GM18519 (cell line): ENCODE measurements around the gene ZNF691.
"Not testable (repeated sequence)": the region's sequence is repeated elsewhere in the genome, so short reads cannot be mapped to it uniquely, and the experiment has no call there.

Source experiments
- ATAC-seq: cut with Tn5 transposase; IDR thresholded peaks from one replicate; pipeline ENCODE4 v1.9.1; 2021; ENCODE audit warnings: mild to moderate bottlenecking, moderate library complexity; ENCODE audit not compliant: unreplicated experiment, low FRiP score

The ZNF691 gene

GRCh38 chr1:42846257-42847110 is at the start of gene ZNF691:
TSS of gene ZNF691 (plus strand) at chr1:42846613. CDS start at chr1:42849659, 3,046 bp downstream.
- ATAC-seq, result peak; percentile 67

DNA sequence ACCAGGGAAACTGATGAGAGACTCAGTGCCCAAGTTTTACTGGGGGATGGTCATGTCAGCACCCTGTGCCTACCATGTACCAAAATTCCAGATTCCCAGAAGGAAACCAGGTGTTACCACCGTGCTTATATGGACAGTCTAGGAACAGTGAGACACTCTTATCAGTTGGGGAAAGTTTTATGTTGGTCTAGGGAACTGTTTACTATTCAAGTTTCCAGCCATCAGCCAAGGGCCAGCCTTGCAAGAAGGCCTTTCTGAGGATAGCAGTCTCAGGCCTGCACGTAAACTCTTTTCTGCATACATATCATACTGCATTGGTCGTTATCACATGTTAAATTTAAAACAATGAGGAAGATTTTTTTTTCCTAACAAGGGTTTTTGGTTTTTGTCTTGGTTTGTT is 49.0 kb upstream of the ZNF691 start:
- no peak for ATAC-seq

- no peak for ATAC-seq
These were observed 48.4 kb upstream of the ZNF691 start for GRCh38 chr1:42797979-42798378.

DNA sequence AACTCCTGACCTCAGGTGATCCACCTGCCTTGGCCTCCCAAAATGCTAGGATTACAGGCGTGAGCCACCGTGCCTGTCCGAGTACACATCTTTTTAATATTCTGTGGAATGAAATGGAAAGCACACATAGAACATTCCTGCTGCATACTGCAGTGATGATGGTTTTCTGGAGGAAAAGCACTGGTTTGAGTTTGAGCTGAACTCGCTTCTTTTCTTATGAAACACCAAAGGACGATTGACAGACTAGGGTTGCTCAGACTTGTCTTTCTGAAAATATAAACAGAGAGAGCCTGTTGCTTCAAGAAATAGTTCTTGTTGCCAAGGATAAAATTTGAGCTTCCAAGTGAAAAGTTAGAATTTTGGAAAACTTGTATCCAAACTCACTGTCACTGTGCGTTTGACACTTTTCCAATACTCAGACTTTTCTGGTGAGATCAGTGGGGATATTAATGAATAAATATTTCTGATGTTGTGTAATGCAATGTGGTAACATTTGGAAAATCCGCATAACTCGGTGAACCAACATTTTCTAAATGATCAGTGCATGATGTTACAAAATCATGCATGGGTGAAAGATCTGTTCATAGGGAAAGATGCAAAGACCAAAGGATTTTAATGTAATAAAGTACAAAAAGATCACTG is 44.5 kb upstream of the ZNF691 start:
- ATAC-seq, result no peak

DNA sequence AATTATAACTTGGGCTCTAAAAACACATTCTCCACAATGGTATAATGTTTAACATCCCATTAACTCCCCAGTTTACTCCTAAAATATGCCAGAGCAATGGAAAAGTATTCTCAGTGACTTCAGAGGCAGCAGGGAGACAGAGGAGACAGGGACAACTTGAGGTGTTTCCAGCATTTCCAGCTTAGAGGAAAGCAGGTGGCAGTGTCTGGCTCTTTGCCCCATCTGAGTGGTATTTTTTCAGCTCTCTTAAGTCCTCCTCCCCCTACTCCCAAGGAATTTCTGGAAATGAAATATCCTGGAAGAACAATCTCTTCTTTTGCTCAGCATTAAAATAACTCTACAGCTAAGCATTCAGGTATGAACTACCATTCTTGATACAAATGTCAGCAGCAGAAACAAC is 40.2 kb upstream of the ZNF691 start:
- ATAC-seq, result no peak

DNA sequence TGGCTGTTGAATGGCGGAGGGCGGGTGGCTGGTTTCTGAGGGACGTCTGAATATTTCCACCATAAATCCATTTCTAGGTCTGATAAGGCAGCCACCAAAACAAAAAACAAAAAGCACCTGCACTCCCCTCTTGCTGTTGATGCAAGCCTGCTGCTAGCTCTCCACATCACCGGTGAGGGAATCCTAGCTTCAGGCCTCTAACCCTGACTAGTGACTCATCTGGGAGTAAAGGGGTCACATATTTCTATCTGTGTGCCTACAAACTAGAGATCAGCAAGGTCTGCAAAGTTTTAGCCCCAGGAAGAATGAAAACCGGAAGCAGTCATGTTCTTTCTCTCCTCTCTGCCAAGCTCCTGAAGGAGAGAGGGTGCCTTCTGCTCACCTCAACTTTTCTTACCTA is 39.8 kb upstream of the ZNF691 start:
- ATAC-seq, result no peak

GRCh38 chr1:42807056-42807668 is 39.3 kb upstream of the ZNF691 start:
- ATAC-seq, result no peak

- ATAC-seq, result not testable (repeated sequence)
These were observed 31.6 kb upstream of the ZNF691 start for GRCh38 chr1:42814815-42815214.

GRCh38 chr1:42815941-42816584 is 30.4 kb upstream of the ZNF691 start:
- no peak for ATAC-seq

DNA sequence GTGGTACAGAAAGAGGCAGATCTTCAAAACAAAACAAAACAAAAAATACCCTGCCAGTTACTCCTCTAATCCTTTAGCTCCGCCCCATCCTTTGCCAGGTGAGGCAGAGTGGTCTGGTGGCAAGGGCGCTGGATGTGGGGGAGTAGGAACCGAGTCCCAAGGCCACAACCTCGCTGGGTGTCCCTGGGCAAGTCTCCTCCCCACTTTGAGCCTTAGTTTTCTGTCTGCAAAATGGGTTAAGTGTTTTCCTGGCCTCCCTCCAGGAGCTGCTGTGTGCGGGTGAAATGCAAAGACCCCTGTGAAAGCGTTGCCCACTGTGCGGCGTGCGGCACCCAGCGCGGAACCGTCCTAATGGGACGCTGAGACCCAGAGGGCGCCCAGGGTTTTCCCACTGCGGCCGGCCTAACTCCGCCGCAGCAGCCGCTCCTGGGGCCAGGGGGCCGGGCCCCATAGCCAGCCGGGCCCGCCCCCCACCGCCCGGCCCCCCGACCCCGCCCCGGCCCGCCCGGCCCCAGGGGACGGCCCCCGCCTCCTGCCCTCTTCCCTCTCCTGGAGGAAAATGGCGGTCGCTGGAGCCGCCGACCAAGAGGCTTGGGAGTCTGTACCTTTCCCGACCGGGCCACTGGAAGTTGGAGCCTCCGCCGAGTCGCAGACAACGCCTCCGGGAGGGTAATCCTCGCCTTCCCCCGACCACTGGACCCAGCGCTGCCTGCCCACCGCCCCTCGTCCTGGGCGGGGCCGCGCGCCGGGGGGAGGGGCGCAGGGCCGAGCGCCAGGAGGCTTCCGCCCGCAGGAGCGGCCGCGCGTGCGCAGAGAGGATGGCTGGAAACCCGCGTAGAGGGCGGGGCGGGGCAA is 29.6 kb upstream of the ZNF691 start, which contains the start of the genes ERMAP and SVBP:
TSS of gene ERMAP (plus strand) at position 538 of the 855 bp plus-strand sequence. CDS start 13,327 bp downstream, outside the sequence.
TSS of gene SVBP (minus strand) at position 813 of the 855 bp plus-strand sequence. CDS start 853 bp downstream, outside the sequence.
- peak; percentile 73 for ATAC-seq

DNA sequence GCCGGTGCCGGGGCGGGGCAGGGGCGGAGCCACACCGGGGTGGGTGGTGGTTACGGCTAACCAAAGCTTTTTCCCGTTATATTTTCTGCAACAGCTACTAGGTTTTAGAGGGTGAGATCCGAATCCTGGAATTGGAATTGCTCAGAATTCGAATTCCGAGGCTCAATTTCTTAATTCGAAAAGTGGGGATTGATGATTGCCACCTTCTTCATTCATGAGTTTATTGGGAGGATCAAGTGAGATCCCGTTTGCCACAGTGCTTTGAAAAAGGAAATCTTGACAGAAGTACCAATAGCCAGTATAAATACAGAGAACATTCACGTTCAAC is 29.0 kb upstream of the ZNF691 start:
- ATAC-seq, result no peak

- ATAC-seq, result no peak
These were observed 28.4 kb upstream of the ZNF691 start for GRCh38 chr1:42817976-42818375.

GRCh38 chr1:42820813-42821212 is 25.6 kb upstream of the ZNF691 start:
- no peak for ATAC-seq

DNA sequence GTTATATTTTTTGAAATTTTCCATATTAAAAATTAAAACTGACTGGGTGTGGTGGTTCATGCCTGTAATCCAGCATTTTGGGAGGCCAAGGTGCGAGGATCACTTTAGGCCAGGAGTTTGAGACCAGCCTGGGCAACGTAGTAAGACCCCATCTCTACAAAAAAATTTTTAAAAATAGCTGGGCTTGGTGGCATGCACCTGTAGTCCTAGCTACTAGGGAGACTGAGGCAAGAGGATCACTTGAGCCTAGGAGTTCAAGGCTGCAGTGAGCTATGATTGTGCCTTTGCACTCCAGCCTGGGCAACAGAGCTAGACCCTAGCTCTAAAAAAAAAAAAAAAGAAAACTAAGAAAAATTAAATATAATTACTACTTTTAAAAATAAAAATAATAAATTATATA is 24.7 kb upstream of the ZNF691 start:
- no peak for ATAC-seq

DNA sequence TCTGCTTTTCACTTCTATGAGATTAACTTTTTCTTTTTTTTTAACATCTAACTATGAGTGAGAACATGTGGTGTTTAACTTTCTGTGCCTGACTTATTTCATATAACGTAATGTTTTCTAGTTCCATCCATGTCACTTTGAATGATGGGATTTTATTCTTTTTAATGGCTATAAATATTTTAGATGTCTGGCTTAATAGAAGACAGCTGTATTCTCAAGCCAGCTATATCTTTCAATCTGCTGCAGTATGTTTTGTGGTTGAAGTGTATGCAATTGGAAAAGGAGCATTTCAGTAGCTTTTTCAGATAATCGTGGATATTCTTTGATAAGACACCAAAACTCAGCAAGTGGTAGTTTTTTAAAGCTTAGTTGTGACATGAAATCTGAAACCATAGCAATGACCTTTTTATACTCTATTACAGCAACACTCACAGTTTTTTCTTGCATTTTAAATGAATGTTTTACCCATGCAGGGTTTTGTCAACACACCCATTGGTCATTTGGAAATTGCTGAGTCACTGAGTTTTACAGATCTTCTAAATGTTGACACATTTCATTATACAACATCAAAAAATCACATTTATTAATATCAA is 23.5 kb upstream of the ZNF691 start:
- no peak for ATAC-seq

DNA sequence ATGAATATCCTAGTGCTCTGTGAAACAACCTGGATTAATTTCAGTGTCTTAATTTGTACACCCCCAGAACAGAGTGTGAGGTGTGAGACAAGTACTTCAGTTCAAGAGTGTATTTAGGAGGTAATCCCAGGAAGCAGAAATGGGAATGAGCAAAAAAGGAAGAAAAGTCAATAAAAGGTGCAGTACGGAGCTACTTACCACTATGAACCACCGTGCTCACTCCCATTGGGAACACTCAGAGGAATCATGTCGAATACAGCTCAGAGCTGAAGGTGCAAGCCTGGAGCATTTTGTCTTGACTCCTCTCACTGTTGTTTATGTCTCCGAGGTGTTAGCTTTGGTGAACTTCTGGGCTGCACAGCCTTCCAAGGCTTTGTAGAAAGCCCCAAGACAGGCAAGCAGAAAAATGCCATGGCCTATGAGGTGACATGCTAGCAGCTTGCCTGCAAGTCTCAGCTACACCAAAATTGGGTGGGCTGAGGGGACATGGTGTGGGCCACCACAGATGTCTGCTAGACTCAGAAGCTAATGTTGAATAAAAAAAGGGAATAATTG is 21.9 kb upstream of the ZNF691 start:
- ATAC-seq, result no peak

DNA sequence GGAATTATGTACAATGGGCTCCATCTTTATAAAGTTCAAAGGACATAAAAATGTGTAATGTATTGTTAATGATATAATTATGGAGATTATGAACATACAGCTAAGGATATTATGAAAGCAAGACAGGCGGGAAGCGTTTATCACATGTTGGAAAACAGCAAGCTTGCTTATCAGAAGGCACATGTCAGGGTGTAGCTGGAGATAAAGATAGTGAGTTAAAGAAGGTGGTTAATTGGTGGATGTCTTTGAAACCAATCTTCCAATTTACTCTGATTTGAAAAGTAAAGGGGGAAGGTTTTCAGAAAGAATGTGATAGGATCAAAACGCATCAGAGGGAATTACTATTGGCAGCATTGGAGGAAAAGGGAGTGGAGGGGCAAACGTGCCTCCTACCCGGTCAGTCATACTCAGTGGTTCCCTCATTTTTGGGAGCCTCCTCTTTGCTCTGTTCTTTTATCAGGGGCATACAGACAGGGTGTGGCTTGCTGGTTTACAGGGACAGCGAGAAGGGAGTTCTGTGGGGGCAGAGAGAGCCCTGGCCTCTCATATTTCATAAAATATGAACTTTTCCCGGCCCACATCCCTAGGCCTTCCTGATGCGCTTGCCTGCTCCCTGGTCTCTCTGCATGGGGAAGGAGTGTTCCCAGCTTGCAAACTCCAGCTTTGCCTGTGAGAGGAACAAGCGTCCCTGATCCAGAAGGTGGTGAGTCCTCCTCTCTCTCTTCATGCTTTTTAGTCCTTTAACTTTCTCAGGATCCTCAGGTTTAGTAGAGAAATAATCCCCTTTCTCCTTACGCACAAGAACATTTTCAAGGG is 21.2 kb upstream of the ZNF691 start:
- ATAC-seq, result no peak

DNA sequence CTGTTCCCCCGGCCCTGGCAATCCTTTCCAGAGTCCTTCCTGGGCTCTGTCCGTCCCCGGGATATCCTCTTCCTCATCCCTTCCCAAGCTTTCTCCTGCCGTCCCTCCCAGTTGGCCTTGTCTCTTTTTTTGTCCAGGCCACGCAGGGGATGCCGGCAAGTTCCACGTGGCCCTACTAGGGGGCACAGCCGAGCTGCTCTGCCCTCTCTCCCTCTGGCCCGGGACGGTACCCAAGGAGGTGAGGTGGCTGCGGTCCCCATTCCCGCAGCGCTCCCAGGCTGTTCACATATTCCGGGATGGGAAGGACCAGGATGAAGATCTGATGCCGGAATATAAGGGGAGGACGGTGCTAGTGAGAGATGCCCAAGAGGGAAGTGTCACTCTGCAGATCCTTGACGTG is 15.8 kb upstream of the ZNF691 start:
- no peak for ATAC-seq
